GM12892 (cell line): ENCODE results near the gene ASH1L.

Experiments
- POLR2A ChIP-seq: IDR thresholded peaks from 2 replicates; pipeline ENCODE4 v1.6.1; 2011; ENCODE audit warnings: low read depth, low read length, control low read depth
- POLR2AphosphoS5 ChIP-seq: IDR thresholded peaks from 2 replicates; pipeline ENCODE4 v1.6.1; 2011; ENCODE audit warnings: low read depth, low read length, control low read depth
- TAF1 ChIP-seq: IDR thresholded peaks from 2 replicates; pipeline ENCODE4 v1.6.1; 2011; ENCODE audit warnings: low read depth, mild to moderate bottlenecking, control low read depth, low read length, borderline replicate concordance

- TF ChIP-seq TAF1 (no peak), POLR2A (no peak), POLR2AphosphoS5 (no peak)
These were observed 265.9 kb downstream of the ASH1L start for GRCh38 chr1:155296661-155297060.
